HG02870 (cell line): ENCODE data around the gene AIFM3.
"Not testable (repeated sequence)": the region's sequence is repeated elsewhere in the genome, so short reads cannot be mapped to it uniquely, and the experiment has no call there.

Experiments
- ATAC-seq: cut with Tn5 transposase; IDR thresholded peaks from one replicate; pipeline ENCODE4 v1.9.1; 2021; ENCODE audit warnings: mild to moderate bottlenecking, moderate library complexity; ENCODE audit not compliant: unreplicated experiment

AIFM3 gene

DNA sequence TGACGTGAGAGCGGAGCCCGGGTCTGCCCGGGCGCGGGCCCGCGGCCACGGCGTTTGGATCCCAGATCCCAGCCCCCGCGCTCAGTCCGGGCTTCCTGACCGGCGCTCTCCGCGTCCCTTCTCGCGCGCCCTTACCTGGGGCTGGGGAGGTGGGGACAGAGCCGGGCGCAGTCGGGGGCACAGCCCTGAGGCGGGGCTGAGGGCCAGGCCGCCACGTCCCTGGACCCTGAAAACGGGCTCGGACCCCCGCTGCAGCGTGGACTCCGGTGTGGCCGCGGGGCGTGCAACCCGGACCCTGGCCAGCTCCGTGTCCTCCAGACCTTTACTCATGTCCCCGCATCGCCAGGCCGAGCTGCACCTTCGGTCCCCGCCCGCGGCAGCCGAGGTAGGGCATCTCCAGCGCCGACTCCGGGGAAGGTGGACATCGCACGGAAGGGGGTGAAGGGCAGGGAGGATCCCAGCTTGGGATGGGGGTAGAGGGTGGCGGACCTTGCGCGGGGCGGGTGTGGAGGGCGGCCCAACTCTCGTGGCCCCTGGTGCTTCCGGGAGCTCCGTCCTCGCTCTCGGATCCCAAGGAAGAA lies 9.9 kb upstream of the AIFM3 start:
- no peak for ATAC-seq

DNA sequence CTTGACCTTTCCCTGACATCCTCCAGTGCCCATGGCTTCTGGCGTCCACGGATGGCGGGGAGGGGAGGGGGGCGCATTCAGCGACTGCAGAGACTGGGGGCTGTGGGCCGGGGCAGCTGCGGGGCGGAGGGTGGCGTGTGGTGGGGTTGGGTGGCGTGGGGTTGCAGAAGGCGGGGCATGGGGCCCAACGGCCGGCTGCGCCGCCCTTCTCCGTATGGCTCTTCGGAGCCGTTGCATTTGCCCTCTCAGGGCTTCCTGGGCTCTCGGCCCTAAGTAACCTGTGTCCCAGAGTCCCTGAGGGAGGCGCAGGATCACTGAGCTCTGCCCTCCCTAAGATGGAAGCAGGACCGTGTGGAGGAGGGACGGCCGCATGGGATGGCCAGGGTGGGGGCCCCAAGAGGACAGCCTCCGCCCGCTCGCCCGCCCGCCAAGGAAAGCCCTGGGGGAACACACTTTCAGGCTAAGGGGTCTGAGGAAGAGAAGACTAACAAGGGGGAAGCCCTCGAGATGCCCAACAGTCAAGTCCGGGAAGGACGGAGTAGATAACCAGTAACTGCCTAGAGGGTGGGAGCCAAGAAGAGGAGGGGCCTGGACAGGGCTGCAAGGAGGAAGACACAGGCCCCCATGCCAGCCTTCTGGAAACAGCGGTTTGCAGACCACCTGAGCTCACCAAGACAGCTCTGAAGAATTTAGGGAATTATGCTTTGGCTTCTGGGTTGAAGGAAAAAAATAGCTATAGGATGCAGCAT lies 9.2 kb upstream of the AIFM3 start:
- ATAC-seq = no peak

DNA sequence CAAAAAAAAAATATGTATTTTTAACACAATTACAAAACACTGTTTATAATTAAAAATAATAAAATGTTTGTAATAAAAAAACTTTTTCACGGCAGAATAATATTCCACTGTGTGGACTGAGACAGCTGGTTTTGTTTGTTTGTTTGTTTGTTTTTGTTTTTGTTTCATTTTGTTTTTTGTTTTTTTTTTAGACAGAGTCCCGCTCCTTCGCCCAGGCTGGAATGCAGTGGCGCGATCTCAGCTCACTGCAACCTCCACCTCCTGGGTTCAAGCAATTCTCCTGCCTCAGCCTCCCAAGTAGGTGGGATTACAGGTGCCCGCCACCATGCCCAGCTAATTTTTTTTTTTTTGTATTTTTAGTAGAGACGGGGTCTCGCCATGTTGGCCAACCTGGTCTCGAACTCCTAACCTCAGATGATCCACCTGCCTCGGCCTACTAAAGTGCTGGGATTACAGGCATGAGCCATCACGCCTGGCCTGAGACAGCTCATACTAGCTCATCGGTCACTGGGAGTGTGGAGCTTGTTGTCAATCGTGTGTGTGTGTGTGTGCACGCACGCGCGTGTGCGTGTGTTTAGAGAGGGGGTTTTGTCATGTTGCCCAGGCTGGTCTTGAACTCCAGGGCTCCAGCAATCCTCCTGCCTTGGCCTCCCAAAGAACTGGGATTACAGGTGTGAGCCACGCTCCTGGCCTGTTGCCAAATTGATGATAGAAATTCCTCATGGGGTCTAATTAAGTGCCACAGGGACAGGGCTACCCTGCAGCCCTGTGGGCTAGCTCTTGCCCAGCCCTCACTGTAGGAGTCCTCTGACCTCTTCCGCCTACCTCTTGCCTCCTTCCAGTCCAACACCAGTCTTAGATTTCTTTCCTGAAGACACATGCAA lies 7.2 kb upstream of the AIFM3 start:
- no peak for ATAC-seq

DNA sequence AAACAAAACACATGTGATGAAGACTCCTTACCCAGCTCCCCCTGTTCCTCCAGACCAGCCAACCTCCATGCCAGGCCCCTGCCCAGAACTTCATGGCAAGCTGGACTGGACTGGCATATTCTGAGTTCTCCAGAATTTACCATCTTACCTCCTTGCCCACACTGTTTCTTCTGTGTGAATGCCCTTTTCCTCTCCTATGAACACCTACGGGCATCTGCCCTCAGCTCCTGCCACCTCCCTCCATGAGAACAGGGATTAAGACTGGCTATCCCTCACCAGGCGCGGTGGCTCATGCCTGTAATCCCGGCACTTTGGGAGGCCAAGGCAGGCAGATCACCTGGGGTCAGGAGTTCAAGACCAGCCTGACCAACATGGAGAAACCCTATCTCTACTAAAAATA lies 6.4 kb upstream of the AIFM3 start:
- ATAC-seq = no peak

GRCh38 chr22:20962491-20962945 lies 4.5 kb upstream of the AIFM3 start:
- ATAC-seq = no peak

DNA sequence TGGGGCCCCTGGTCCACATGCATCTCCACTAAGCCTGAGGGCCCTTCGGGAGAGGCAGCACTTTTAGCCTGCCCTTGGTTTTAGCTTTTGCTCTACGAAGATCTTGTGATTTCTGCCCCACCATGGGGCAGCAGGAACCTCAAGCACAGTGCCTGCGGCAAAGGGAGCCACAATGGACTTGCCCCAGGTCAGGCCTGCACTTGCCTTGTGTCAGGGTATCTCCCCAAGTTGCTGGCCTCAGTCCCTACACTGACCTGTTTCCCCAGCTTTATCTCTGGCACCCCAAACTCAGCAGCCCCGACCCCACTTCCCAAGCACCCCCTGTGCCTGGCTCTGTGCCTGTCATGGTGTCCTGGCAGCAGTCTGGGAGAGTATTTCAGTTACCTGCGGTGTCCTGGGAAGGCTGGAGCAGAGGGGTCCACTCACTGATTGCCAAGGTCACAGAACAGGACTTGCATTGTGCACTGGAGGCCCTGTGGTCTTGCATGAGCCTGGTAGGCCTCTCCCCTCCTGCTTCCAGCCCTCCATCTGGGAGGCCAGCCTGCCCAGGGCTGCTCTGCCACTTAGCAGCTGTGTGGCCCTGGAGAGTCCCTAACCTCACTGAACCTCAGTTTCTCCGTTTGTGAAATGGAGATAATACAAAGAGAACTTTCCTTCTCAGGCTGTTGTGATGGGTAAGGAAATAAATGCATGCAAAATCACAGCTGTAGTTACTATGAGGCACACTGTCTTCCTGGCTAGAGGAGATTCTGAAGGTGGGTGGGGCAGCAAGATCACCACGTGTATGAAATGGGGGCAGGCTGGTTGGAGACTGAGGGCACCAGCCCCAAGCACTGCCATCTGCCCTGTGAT lies 3.6 kb upstream of the AIFM3 start:
- ATAC-seq = no peak

- ATAC-seq = no peak
These were observed 2.8 kb upstream of the AIFM3 start for GRCh38 chr22:20964090-20964798.

DNA sequence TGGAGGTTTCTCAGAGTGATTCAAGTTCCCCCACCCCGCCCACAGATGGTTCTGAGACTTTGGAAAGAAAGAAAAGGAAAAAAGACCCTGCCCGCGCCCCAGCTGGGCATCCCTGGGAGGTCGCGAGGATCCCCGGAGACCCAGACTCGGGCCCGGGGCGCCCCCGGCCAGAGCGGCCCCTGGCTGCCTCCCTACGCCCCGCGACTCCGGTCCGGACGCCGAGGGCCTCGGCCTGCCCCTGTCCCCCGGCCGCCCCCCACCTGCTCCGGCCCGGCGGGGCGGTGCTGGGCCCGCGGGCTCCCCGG lies 2.3 kb upstream of the AIFM3 start:
- ATAC-seq = no peak

- ATAC-seq = no peak
These were observed 1.8 kb upstream of the AIFM3 start for GRCh38 chr22:20965104-20965887.

DNA sequence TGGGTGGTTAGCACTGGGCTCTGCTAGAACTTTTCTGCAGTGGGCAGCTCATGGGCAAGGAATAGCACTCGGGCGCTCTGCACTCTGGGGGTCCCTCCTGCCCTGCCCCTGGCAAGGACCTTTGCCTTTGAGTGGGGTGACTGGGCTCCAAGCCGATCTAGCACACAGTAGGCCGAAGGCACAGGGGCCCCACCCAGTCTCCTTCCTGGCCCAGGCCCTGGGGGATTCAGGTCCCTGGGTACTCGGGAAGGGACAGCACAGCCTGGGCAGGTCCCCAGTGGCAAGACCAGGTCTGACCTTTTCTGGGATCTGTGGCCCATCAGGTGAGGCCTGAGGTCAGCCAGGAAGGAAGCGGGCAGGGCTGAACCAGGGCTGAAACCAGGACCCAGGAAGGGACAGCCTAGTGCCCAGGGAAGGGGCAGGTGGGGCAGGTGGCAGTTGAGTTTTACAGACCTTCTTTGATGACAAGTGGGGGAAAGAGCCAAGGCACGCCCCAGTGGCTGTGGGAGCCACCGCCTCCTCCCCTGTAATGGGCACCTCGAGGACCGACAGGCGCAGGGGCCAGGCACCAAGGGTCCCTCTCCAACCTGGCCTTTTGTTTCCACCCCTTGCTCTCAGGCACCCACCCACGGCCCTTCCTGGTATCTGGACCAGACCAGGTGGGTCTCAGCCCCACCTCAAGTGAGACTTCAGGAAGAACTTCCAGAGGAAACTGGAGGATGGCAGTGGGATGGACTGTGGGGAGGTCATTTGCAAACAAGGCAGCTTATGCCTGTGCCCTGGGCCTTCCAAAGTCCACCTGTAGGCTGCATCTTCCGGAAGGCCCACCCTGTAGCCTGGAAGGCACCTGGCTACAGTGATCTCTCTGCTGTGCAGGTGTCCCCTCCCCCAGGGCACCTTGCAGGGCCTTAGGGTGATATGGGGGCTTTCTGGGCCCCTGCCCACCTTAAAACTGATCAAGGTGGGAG lies 883 bp upstream of the AIFM3 start:
- ATAC-seq = no peak

GRCh38 chr22:20967697-20968211 lies 699 bp downstream of the AIFM3 start:
- ATAC-seq = no peak

- ATAC-seq = no peak
These were observed 1.4 kb downstream of the AIFM3 start for GRCh38 chr22:20968281-20968977.

DNA sequence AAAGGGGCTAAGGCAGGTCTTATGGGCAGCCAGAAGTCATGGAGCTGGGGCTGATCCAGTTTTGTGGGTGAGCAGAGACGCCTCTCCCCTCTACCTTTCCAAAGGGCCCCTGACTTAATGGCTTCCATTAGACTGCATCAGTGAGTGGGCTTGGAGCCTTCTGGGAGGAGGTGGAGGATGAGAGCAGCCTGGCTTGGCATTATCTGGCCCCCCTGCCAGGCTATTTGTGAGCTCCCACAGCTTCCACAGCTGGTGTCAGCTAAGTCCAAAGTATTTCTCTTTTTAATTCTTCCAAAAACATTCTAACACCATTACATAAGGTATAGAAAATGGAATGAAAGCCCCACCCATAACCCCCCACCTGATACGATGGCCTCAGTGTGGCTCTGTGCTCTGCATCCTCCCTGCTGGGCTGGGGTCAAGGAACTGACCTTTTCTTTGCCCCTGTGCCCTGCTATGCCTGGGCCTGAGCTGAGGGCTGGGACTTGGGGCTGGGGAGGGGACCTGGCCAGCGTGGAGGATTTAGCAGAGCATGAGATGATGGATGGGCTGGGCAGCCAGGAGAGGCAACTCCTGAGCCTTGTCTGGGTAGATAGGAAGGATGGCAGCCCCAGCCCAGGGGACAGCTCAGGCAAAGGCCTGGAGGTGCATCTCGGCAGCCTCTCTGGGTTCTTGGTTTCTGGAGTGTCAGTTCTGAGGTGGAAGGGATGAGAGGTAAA lies 4.0 kb downstream of the AIFM3 start:
- no peak for ATAC-seq

GRCh38 chr22:20972014-20972694 lies 5.1 kb downstream of the AIFM3 start:
- ATAC-seq = not testable (repeated sequence)

DNA sequence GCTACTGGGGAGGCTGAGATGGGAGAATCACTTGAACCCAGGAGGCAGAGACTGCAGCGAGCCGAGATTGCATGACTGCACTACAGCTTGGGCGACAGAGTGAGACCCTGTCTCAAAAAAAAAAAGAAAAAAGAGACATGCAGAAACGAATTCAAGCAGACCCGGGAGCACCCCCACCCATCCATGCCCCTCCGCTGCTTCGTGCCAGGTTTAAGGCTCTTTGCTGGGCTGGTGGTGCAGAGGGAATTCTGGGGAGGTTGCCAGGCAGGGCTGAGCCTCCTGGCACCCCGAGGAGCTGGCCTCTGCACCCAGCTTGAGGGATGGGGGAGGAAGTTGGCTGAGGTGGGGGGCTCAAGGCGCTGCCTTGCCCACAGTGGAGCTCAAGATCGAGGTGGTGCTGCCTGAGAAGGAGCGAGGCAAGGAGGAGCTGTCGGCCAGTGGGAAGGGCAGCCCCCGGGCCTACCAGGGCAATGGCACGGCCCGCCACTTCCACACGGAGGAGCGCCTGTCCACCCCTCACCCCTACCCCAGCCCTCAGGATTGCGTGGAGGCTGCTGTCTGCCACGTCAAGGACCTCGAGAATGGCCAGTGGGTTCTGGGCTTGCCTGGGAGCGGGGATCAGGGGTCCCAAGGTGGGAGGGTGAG lies 6.0 kb downstream of the AIFM3 start:
- no peak for ATAC-seq
